Activated CD4-positive, alpha-beta memory T cell treated with anti-CD3 and anti-CD28 coated beads for 36 hours (primary cell): ENCODE data around the gene OSBPL9. TPM values are rescaled to one million over a fixed set of nuclear protein-coding genes. Genes with fewer than 3 reads are reported as not detected.
"Not testable (repeated sequence)": the region's sequence is repeated elsewhere in the genome, so short reads cannot be mapped to it uniquely, and the experiment has no call there.

Experiments
- CTCF ChIA-PET: fragments of 350-600 bp; sonication (Branson Sonifier 250); formaldehyde crosslinking; loops from one replicate; lab custom pipeline; 2021; ENCODE audit warnings: antibody characterized with exemption, inconsistent platforms; lab: Charles Lee
- POLR2A ChIA-PET: fragments of 350-600 bp; sonication (Branson Sonifier 250); formaldehyde crosslinking; loops from one replicate; lab custom pipeline; 2021; ENCODE audit warnings: antibody characterized with exemption; lab: Charles Lee
- DNase-seq: peaks from one replicate; pipeline ENCODE4 v3.0.0-alpha.2; 2020
- H3K27ac Mint-ChIP-seq: one replicate; pipeline ENCODE4 v1.8.0; 2021; ENCODE audit warnings: mixed read lengths
- H3K27me3 Mint-ChIP-seq: one replicate; pipeline ENCODE4 v1.8.0; 2021; ENCODE audit warnings: mixed read lengths
- H3K36me3 Mint-ChIP-seq: one replicate; pipeline ENCODE4 v1.8.0; 2021; ENCODE audit warnings: mixed read lengths
- H3K4me1 Mint-ChIP-seq: one replicate; pipeline ENCODE4 v1.8.0; 2021; ENCODE audit warnings: low read depth, mixed read lengths
- H3K4me3 Mint-ChIP-seq: one replicate; pipeline ENCODE4 v1.8.0; 2021; ENCODE audit warnings: mild to moderate bottlenecking, mixed read lengths
- H3K9me3 Mint-ChIP-seq: one replicate; pipeline ENCODE4 v1.8.0; 2021; ENCODE audit warnings: mixed read lengths
- intact Hi-C: fragments of 100-400 bp; cut with micrococcal nuclease; formaldehyde crosslinking; loops from one replicate; pipeline ENCODE4 v1.15.1; 2023
- total RNA-seq, 2 experiments: library from RNA; stranded (reverse); gene quantifications; one replicate each; pipeline ENCODE4 v1.2.3, GENCODE V29; 2021

Gene OSBPL9
- total RNA-seq, 2 experiments from 2014 or later = 46.1 to 48.6 TPM

DNA sequence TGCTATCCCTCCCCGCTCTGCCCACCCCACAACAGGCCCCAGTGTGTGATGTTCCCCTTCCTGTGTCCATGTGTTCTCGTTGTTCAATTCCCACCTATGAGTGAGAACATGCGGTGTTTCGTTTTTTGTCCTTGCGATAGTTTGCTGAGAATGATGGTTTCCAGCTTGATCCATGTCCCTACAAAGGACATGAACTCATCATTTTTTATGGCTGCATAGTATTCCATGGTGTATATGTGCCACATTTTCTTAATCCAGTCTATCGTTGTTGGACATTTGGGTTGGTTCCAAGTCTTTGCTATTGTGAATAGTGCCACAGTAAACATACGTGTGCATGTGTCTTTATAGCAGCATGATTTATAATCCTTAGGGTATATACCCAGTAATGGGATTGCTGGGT is 84.9 kb downstream of the OSBPL9 start:
- DNase-seq, intact Hi-C loops, H3K36me3 Mint-ChIP-seq, H3K4me3 Mint-ChIP-seq, H3K4me1 Mint-ChIP-seq, POLR2A ChIA-PET, H3K9me3 Mint-ChIP-seq, H3K27ac Mint-ChIP-seq, CTCF ChIA-PET, H3K27me3 Mint-ChIP-seq: not testable (repeated sequence)

DNA sequence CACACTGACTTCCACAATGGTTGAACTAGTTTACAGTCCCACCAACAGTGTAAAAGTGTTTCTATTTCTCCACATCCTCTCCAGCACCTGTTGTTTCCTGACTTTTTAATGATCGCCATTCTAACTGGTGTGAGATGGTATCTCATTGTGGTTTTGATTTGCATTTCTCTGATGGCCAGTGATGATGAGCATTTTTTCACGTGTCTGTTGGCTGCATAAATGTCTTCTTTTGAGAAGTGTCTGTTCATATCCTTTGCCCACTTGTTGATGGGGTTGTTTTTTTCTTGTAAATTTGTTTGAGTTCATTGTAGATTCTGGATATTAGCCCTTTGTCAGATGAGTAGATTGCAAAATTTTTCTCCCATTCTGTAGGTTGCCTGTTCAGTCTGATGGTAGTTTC is 85.3 kb downstream of the OSBPL9 start:
- intact Hi-C loops, CTCF ChIA-PET, H3K27ac Mint-ChIP-seq, H3K36me3 Mint-ChIP-seq, H3K9me3 Mint-ChIP-seq, POLR2A ChIA-PET, H3K4me3 Mint-ChIP-seq, H3K27me3 Mint-ChIP-seq, H3K4me1 Mint-ChIP-seq, DNase-seq: not testable (repeated sequence)

DNA sequence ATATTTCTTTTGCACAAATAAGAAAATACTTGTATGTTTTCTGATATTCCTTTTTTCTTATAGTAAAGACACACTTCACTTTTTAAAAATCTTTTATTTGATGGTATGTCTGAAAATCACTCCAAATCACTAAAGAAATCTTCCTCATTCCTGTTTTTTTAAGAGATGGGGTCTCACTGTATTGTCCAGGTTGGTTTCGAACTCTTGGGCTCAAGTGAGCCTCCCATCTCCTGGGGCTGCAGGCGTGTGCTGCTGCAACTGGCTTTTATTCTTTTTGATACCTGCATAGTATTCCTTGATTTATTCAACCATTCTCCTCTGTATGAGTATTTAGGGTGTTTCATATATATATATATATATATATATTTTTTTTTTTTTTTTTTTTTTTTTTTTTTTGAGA is 88.1 kb downstream of the OSBPL9 start:
- H3K27ac Mint-ChIP-seq = no peak overlapping the region
- ChIA-PET POLR2A (no interaction called here), CTCF (no interaction called here)
- DNase-seq = no peak
- H3K9me3 Mint-ChIP-seq = peaks cover 3% of the 10 kb centered on the region
- intact Hi-C loops = no loop called here
- H3K4me3 Mint-ChIP-seq = no peak overlapping the region
- peaks cover 2% of the 10 kb centered on the region for H3K36me3 Mint-ChIP-seq
- H3K27me3 Mint-ChIP-seq = no peaks in the 10 kb centered on the region
- H3K4me1 Mint-ChIP-seq = no peaks in the 10 kb centered on the region

DNA sequence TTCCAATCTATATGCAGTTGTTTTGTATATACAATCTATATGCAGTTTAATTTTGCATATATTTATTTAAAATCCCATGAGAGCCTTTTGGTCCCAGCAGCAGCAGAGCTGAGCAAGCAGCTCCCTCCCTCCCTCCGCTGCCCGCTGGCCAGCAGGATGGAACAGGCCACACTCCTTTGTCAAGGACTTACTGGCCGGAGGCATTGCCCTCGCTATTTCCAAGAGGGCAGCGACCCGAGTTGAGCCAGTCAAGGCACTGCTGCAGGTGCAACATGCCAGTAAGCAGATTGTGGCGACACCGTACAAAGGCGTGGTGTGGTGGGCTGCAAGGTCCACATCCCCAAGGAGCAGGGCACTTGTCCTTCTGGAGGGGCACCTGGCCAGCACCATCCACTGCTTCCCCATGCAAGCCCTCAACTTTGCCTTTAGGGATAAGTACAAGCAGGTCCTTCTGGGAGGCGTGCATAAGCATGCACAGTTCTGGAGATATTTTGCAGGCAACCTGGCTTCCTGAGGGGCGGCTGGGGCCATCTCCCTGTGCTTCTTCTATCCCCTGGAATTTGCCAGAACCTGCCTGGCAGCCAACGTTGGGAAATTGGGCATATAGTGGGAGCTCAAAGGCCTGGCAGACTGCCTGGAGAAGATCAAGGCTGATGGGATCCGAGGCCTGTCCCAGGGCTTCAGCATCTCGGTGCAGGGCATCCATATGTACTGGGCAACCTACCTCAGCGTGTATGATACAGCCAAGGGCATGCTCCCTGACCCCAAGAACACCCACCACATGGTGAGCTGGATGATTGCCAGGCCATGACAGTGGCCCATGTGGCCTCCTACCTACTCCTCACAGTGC is 92.2 kb downstream of the OSBPL9 start:
- Mint-ChIP-seq H3K4me3 (no peak overlapping the region), H3K9me3 (no peaks in the 10 kb centered on the region), H3K36me3 (no peaks in the 10 kb centered on the region), H3K4me1 (no peaks in the 10 kb centered on the region), H3K27ac (no peak overlapping the region), H3K27me3 (no peaks in the 10 kb centered on the region)
- no peak for DNase-seq
- POLR2A ChIA-PET = no interaction called here
- CTCF ChIA-PET = interaction anchor here (1.0 kb wide), 1 partner anchor 60 kb away, joined by 3 read pairs; no protein-coding TSS in a partner anchor
- intact Hi-C loops = no loop called here

DNA sequence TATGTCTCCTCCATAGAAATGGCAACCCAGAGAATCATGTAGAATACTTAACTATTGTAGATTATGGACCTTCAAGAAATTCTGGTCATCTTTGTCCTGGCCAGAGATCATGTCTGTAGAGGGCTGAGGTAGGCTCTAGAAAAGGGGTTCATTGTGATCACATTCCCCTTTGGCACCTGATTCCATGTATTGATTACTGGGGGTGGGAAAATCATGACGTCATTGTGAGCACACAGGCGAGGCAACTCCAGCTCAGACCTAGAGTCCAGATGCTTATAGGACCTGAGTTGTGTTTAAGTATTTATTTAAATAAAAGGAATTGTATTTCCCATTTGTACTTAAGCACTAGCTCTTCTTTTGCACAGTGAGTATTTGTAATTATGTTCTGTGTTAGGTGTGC is 93.1 kb downstream of the OSBPL9 start:
- Mint-ChIP-seq H3K27me3 (no peaks in the 10 kb centered on the region), H3K36me3 (no peaks in the 10 kb centered on the region), H3K4me1 (peaks cover 6% of the 10 kb centered on the region), H3K9me3 (no peaks in the 10 kb centered on the region), H3K27ac (no peak overlapping the region), H3K4me3 (no peak overlapping the region)
- intact Hi-C loops = no loop called here
- ChIA-PET CTCF (no interaction called here), POLR2A (no interaction called here)
- no peak for DNase-seq

DNA sequence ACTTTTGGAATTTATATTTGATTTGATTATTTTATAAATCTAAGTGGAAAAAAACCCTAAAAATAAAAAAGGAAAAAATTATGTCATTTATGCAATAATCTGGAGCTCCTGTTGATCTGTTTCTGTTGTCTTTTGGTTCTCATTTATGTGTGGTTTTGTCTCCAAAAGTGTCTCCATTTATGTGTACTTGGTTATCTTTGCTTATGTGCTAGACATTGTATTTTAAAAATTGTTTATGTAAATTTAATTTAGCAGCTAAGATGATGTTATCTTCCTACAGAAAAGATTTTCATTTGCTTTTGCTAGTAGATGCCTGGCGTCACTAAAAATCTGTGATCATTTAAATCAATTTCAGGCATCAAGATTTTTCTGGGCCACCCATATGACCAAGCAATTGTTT is 95.7 kb downstream of the OSBPL9 start:
- Mint-ChIP-seq H3K4me1 (peaks cover 6% of the 10 kb centered on the region), H3K27ac (no peak overlapping the region), H3K27me3 (no peaks in the 10 kb centered on the region), H3K36me3 (peaks cover 6% of the 10 kb centered on the region), H3K9me3 (no peaks in the 10 kb centered on the region), H3K4me3 (no peak overlapping the region)
- CTCF ChIA-PET = no interaction called here
- DNase-seq = no peak
- POLR2A ChIA-PET = no interaction called here
- intact Hi-C loops = no loop called here

DNA sequence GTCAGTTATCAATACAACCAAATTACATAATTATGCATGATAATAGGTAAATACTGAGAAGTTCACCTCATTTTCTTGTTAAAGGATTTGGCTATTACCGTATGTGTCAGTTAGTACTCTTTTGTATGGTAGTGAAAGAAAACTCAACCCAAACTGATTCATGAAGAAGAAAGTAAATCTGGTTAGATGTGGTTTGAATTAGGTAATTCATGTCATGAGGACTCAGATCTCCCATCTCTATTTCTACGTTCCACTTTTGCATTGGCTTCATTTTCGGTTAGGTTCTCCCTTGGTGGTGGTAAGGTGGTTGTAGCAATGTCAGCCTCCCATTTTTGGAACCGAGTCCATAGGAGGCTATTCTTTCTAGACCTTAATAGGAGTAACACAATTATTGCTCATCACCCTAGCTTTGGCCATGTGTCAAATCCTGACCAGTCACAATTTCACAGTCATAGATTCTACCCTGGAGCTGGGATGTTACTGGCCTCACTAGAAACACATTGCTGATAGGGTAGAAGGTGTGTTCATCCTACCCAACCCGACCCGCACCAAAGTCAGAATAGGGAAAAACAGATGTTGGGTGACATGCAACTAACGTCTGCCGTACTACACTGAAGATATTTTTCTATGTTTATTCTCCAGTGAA is 97.6 kb downstream of the OSBPL9 start:
- H3K4me1 Mint-ChIP-seq = peaks cover 10% of the 10 kb centered on the region
- H3K27ac Mint-ChIP-seq = no peak overlapping the region
- CTCF ChIA-PET = interaction anchor here (0.6 kb wide), 1 partner anchor 355 kb away, joined by 4 read pairs; no protein-coding TSS in a partner anchor
- intact Hi-C loops = no loop called here
- POLR2A ChIA-PET = interaction anchor here (1.5 kb wide), 1 partner anchor 9 kb away, joined by 3 read pairs; no protein-coding TSS in a partner anchor
- no peaks in the 10 kb centered on the region for H3K9me3 Mint-ChIP-seq
- no peak for DNase-seq
- no peak overlapping the region for H3K4me3 Mint-ChIP-seq
- H3K27me3 Mint-ChIP-seq = no peaks in the 10 kb centered on the region
- H3K36me3 Mint-ChIP-seq = peaks cover 11% of the 10 kb centered on the region

DNA sequence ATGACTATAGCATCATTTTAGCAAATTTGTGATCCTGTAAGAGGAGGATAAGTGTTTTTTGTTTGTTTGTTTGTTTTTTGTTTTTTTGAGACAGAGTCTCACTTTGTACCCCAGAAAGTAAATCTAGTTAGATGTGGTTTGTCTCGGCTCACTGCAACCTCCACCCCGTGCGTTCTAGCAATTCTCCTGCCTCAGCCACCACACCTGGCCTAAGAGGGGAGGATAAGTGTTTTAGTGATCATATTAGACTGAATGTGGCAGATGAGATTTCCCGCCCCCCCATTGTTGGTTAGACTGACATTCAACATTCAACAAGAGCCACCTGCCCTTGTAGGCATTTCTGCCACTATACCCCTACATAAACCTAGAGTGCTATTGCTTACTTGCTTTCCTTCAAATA is 98.5 kb downstream of the OSBPL9 start:
- Mint-ChIP-seq H3K27me3 (no peaks in the 10 kb centered on the region), H3K36me3 (peaks cover 12% of the 10 kb centered on the region), H3K9me3 (no peaks in the 10 kb centered on the region), H3K4me3 (no peak overlapping the region), H3K27ac (no peak overlapping the region), H3K4me1 (peaks cover 10% of the 10 kb centered on the region)
- ChIA-PET POLR2A (no interaction called here), CTCF (interaction anchor here (0.6 kb wide), 1 partner anchor 356 kb away, joined by 4 read pairs; no protein-coding TSS in a partner anchor)
- no peak for DNase-seq
- intact Hi-C loops = no loop called here

DNA sequence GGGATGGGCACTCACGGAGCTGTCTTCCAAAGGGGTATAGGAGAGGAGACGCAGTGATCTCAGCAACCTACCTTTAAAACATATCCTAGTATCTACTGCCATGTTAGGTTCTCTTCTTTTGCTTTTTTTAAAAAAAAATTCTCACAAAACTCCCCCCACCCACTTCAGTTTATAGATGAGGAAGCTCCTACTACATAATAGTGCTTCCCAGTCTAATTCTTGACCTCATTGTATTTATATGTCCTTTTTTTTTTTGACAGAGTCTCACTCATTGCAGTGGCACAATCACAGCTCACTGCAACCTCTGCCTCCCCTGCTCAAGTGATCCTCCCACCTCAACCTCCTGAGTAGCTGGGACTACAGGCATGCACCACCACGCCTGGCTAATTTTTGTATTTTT is 99.9 kb downstream of the OSBPL9 start:
- intact Hi-C loops = no loop called here
- DNase-seq = no peak
- Mint-ChIP-seq H3K9me3 (no peaks in the 10 kb centered on the region), H3K4me1 (peaks cover 10% of the 10 kb centered on the region), H3K27ac (no peak overlapping the region), H3K27me3 (no peaks in the 10 kb centered on the region), H3K4me3 (no peak overlapping the region), H3K36me3 (peaks cover 12% of the 10 kb centered on the region)
- CTCF ChIA-PET = no interaction called here
- POLR2A ChIA-PET = no interaction called here

DNA sequence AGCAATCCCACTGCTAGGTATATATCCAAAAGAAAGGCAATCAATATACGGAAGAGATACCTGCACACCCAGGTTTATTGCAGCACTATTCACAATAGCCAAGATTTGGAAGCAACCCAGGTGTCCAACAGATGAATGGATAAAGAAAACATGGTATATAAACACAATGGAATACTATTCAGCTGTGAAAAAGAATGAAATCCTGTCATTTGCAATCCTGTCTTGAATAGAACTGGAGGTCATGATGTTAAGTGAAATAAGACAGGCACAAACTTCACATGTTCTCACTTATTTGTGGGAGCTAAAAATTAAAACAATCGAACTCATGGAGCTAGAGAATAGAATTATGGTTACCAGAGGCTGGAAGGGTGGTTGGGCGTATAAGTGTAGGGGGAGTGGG is 101.0 kb downstream of the OSBPL9 start:
- ChIA-PET POLR2A (no interaction called here), CTCF (no interaction called here)
- no peak for DNase-seq
- Mint-ChIP-seq H3K4me3 (no peak overlapping the region), H3K27ac (no peak overlapping the region), H3K27me3 (no peaks in the 10 kb centered on the region), H3K9me3 (no peaks in the 10 kb centered on the region), H3K36me3 (peaks cover 12% of the 10 kb centered on the region), H3K4me1 (peaks cover 10% of the 10 kb centered on the region)
- intact Hi-C loops = no loop called here

DNA sequence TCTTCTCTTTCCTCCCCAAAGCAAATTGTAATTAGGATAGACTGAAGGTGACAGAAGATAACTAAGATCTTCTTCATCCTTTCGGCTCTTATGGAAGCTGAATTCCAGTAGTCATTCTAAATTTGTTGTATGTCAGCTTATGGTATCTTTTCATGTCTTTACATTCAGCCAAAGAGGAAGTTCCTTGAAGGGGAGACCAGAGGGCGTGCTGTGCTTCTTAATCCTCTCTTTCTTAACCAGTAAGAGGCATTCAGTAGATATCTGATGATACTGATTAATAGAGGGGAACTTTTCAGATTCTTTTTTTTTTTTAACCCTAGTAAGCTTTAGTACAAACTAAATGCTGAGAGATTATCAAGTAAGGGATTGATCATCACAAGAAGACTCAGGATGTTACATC is 102.3 kb downstream of the OSBPL9 start:
- ChIA-PET CTCF (interaction anchor here (0.8 to 1.0 kb wide), 2 partner anchors 50 to 190 kb away, joined by 3 read pairs; no protein-coding TSS in a partner anchor), POLR2A (interaction anchor here (1.0 kb wide), 1 partner anchor 10 kb away, joined by 3 read pairs; no protein-coding TSS in a partner anchor)
- DNase-seq = no peak
- Mint-ChIP-seq H3K27me3 (no peaks in the 10 kb centered on the region), H3K36me3 (peaks cover 12% of the 10 kb centered on the region), H3K4me3 (no peak overlapping the region), H3K4me1 (peaks cover 10% of the 10 kb centered on the region), H3K27ac (no peak overlapping the region), H3K9me3 (no peaks in the 10 kb centered on the region)
- intact Hi-C loops = no loop called here

DNA sequence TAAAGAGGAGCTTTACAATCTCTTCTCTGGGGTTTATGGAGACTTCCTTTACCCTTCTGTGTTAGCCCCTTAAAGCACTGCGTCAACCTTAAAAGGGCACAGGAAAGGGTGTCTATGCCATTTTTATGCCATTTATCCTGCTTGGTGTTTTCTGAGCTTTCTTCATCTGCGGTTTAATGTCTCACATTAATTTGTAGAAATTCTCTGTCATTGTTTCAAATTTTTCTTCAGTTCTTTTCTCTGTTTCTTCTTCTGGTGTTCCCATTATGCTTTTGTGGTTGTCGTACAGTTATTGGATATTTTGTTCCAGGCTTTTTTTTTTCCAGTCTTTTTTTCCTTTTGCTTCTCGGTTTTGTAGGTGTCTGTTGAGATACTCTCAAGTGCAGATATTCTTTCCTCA is 107.9 kb downstream of the OSBPL9 start:
- intact Hi-C loops = no loop called here
- POLR2A ChIA-PET = no interaction called here
- peaks cover 2% of the 10 kb centered on the region for H3K36me3 Mint-ChIP-seq
- DNase-seq = no peak
- CTCF ChIA-PET = interaction anchor here (1.3 kb wide), 1 partner anchor 44 kb away, joined by 4 read pairs; no protein-coding TSS in a partner anchor
- no peak overlapping the region for H3K4me3 Mint-ChIP-seq
- H3K27ac Mint-ChIP-seq = no peak overlapping the region
- H3K4me1 Mint-ChIP-seq = peaks cover 12% of the 10 kb centered on the region
- H3K27me3 Mint-ChIP-seq = no peaks in the 10 kb centered on the region
- H3K9me3 Mint-ChIP-seq = no peaks in the 10 kb centered on the region
